Glutamatergic neuron (in vitro differentiated cells): ENCODE results near the gene GUCY1A1. TPM values are rescaled to one million over a fixed set of nuclear protein-coding genes. Genes with fewer than 3 reads are reported as not detected.

Source experiments
- DNase-seq: peaks from one replicate; pipeline ENCODE4 v3.0.0; 2022
- H3K27ac Mint-ChIP-seq: one replicate; pipeline ENCODE4 v1.8.0; 2020; ENCODE audit warnings: mild to moderate bottlenecking, mixed read lengths, inconsistent platforms; ENCODE audit not compliant: unreplicated experiment
- H3K27me3 Mint-ChIP-seq: one replicate; pipeline ENCODE4 v1.8.0; 2020; ENCODE audit warnings: mild to moderate bottlenecking, moderate library complexity, mixed read lengths, inconsistent platforms; ENCODE audit not compliant: unreplicated experiment
- H3K36me3 Mint-ChIP-seq: one replicate; pipeline ENCODE4 v1.8.0; 2020; ENCODE audit warnings: mild to moderate bottlenecking, mixed read lengths, inconsistent platforms; ENCODE audit not compliant: unreplicated experiment
- H3K4me1 Mint-ChIP-seq: one replicate; pipeline ENCODE4 v1.8.0; 2020; ENCODE audit warnings: mild to moderate bottlenecking, low read depth, mixed read lengths, inconsistent platforms; ENCODE audit not compliant: unreplicated experiment
- H3K4me3 Mint-ChIP-seq: one replicate; pipeline ENCODE4 v1.8.0; 2020; ENCODE audit warnings: mild to moderate bottlenecking, mixed read lengths, inconsistent platforms; ENCODE audit not compliant: unreplicated experiment
- H3K9me3 Mint-ChIP-seq: one replicate; pipeline ENCODE4 v1.8.0; 2020; ENCODE audit warnings: mild to moderate bottlenecking, moderate library complexity, mixed read lengths, inconsistent platforms; ENCODE audit not compliant: unreplicated experiment
- total RNA-seq: library from RNA; stranded (reverse); fragmentation: NEBNext Ultra II Directional; extraction: Animal tissue kit (Norgen Biotek cat#: 25700); gene quantifications from one replicate; pipeline ENCODE4 v1.2.1, GENCODE V29; 2021; ENCODE audit not compliant: unreplicated experiment
- TF ChIP-seq, protein P1 (sequence below): fragments of 200-600 bp; sonication (generic); IDR thresholded peaks from one replicate; pipeline ENCODE4 v1.5.0; 2021; ENCODE audit not compliant: partially characterized antibody, unreplicated experiment

GUCY1A1 gene
- total RNA-seq, 1 donor from 2014 or later: not detected

- Mint-ChIP-seq H3K36me3 (no peaks in the 10 kb centered on the region), H3K4me1 (no peaks in the 10 kb centered on the region), H3K4me3 (no peak overlapping the region), H3K9me3 (no peaks in the 10 kb centered on the region), H3K27ac (no peak overlapping the region), H3K27me3 (peaks cover 1% of the 10 kb centered on the region)
- DNase-seq: no peak
- TF ChIP-seq, protein P1, sequence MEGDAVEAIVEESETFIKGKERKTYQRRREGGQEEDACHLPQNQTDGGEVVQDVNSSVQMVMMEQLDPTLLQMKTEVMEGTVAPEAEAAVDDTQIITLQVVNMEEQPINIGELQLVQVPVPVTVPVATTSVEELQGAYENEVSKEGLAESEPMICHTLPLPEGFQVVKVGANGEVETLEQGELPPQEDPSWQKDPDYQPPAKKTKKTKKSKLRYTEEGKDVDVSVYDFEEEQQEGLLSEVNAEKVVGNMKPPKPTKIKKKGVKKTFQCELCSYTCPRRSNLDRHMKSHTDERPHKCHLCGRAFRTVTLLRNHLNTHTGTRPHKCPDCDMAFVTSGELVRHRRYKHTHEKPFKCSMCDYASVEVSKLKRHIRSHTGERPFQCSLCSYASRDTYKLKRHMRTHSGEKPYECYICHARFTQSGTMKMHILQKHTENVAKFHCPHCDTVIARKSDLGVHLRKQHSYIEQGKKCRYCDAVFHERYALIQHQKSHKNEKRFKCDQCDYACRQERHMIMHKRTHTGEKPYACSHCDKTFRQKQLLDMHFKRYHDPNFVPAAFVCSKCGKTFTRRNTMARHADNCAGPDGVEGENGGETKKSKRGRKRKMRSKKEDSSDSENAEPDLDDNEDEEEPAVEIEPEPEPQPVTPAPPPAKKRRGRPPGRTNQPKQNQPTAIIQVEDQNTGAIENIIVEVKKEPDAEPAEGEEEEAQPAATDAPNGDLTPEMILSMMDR: no peak
Measured at GRCh38 chr4:155761916-155762315, 95.3 kb downstream of the GUCY1A1 start.

DNA sequence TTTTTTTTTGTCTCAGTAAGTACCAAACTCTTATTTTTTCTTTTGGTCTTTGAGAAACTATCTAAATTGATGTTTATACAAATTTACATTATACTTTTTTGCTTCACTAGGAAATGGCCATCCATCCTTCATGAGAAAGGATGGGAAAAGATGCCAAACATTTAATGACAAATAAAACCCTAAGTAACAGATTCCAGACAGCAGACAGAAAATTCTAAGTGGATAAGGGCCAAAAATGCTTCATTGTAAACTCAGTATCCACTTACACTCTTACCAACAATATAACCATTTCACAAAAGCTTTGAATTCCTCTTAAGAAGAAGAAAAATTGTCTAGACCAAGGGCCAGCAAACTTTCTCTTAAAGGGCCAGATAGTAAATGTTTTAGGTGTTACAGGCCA is 95.7 kb downstream of the GUCY1A1 start:
- TF ChIP-seq, protein P1: no peak
- H3K4me1 Mint-ChIP-seq: no peaks in the 10 kb centered on the region
- H3K9me3 Mint-ChIP-seq: no peaks in the 10 kb centered on the region
- H3K36me3 Mint-ChIP-seq: no peaks in the 10 kb centered on the region
- peaks cover 1% of the 10 kb centered on the region for H3K27me3 Mint-ChIP-seq
- no peak for DNase-seq
- no peak overlapping the region for H3K4me3 Mint-ChIP-seq
- H3K27ac Mint-ChIP-seq: no peak overlapping the region

DNA sequence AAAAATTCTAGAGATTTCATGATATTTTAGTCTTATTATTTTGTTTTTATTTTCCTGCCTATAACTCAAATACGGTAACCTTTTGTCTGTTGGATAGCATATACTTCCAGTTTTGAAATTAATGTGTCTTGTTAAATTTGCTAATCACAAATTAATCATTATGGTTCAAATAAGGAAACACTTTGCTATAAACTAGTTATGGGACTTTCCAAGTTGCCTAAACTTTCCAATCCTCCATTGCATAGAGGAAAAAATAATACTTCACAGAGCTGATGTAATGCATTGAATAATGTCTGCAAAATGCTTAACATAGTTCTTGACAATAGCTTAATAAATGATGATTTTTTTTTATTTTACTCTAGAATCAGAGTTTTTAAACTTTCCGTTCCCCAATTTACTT is 96.9 kb downstream of the GUCY1A1 start:
- TF ChIP-seq, protein P1: no peak
- Mint-ChIP-seq H3K4me1 (no peaks in the 10 kb centered on the region), H3K27ac (no peak overlapping the region), H3K36me3 (no peaks in the 10 kb centered on the region), H3K27me3 (no peaks in the 10 kb centered on the region), H3K9me3 (no peaks in the 10 kb centered on the region), H3K4me3 (no peak overlapping the region)
- DNase-seq: no peak

GRCh38 chr4:155765149-155765548 is 98.5 kb downstream of the GUCY1A1 start:
- Mint-ChIP-seq H3K9me3 (no peaks in the 10 kb centered on the region), H3K4me1 (no peaks in the 10 kb centered on the region), H3K27ac (no peak overlapping the region), H3K27me3 (no peaks in the 10 kb centered on the region), H3K36me3 (no peaks in the 10 kb centered on the region), H3K4me3 (no peak overlapping the region)
- TF ChIP-seq, protein P1: no peak
- DNase-seq: no peak

DNA sequence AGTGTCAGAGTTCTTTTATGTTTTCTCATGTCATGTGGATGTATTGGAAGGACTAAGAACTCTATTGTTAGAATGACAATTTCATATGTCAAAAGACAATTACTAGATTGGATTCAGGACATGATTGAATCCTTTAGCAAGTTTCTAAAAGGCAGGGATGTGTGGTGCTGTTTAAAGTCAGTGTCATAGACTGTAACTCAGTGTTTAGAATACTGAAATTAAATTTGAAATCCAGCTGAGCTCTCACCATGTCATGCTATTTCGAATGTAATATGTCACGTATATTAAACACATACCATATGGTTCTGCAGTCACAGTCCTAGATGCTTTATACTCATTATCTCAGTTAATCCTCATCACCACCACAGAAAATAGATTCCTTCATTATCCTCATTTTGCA is 100.0 kb downstream of the GUCY1A1 start:
- TF ChIP-seq, protein P1: no peak
- no peak overlapping the region for H3K27ac Mint-ChIP-seq
- H3K9me3 Mint-ChIP-seq: no peaks in the 10 kb centered on the region
- H3K36me3 Mint-ChIP-seq: no peaks in the 10 kb centered on the region
- DNase-seq: no peak
- H3K27me3 Mint-ChIP-seq: no peaks in the 10 kb centered on the region
- no peaks in the 10 kb centered on the region for H3K4me1 Mint-ChIP-seq
- no peak overlapping the region for H3K4me3 Mint-ChIP-seq
